Measurements from ENCODE around the gene NCOR2.
A peak's percentile ranks its signal among the peaks of the same experiment; 100 is the strongest.

The NCOR2 gene

DNA sequence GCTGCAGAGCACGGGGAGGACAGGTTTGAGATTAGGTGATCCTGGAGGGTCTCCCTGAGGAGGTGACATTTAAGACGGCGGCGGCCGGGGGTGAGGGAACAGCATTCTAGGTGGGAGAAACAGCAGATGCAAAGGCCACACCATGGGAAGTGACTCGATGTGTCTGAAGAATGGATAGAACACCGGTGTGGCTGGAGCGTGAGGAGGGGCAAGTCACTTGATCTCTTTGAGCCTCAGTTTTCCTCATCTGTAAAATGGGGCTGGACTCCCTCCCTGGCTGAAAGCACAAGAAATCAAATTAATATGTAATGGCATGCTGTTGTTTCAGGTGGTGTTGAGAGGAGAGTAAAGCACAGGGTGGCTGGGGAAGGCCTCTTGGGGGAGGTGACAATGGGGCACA, 10.0 kb upstream of the NCOR2 start:
- no peak for ATAC-seq

GRCh38 chr12:124576061-124576650, 8.7 kb upstream of the NCOR2 start:
- DNase-seq = no peak
- ATAC-seq = no peak

More for the DNA sequence above, 10.0 kb upstream of the NCOR2 start:
- no peak for DNase-seq

- no peak for DNase-seq
- no peak for ATAC-seq
Measured at GRCh38 chr12:124573839-124574786, 6.7 kb upstream of the NCOR2 start.

DNA sequence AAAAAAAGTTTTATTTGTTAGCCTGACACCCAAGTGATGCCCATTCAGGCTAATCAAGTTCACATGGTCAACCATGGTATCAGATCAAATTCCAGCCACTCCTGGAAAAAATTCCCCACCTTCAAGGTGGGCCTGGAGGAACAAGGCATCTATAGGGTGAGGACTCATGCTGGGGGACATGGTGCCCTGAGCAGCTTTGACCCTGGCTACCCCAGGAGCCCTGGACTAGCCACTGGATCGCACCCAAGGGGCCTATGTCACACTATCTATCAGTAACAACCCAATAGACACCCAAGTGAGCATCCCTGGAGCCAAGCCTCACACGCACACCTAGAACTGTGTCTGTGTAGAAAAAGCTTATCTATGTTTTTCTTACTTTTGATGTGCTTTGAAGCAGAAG, 4.1 kb upstream of the NCOR2 start:
- DNase-seq (no peak), ATAC-seq (no peak)

GRCh38 chr12:124570810-124571209, 3.4 kb upstream of the NCOR2 start:
- DNase-seq = no peak
- no peak for ATAC-seq

GRCh38 chr12:124569375-124570148, 2.1 kb upstream of the NCOR2 start:
- no peak for DNase-seq
- ATAC-seq = no peak

GRCh38 chr12:124568431-124569374, 1.3 kb upstream of the NCOR2 start:
- DNase-seq (peak; percentile 59), ATAC-seq (peak; percentile 5)

GRCh38 chr12:124567673-124568373, 411 bp upstream of the NCOR2 start:
- ATAC-seq (peak; percentile 74), DNase-seq (peak; percentile 85)

GRCh38 chr12:124566161-124566996, 1.0 kb downstream of the NCOR2 start:
- peak; percentile 60 for ATAC-seq
- peak; percentile 82 for DNase-seq

GRCh38 chr12:124565656-124566160, 1.7 kb downstream of the NCOR2 start:
- DNase-seq = no peak
- ATAC-seq = no peak

GRCh38 chr12:124564971-124565491, 2.4 kb downstream of the NCOR2 start:
- DNase-seq = peak; percentile 34
- ATAC-seq = no peak

DNA sequence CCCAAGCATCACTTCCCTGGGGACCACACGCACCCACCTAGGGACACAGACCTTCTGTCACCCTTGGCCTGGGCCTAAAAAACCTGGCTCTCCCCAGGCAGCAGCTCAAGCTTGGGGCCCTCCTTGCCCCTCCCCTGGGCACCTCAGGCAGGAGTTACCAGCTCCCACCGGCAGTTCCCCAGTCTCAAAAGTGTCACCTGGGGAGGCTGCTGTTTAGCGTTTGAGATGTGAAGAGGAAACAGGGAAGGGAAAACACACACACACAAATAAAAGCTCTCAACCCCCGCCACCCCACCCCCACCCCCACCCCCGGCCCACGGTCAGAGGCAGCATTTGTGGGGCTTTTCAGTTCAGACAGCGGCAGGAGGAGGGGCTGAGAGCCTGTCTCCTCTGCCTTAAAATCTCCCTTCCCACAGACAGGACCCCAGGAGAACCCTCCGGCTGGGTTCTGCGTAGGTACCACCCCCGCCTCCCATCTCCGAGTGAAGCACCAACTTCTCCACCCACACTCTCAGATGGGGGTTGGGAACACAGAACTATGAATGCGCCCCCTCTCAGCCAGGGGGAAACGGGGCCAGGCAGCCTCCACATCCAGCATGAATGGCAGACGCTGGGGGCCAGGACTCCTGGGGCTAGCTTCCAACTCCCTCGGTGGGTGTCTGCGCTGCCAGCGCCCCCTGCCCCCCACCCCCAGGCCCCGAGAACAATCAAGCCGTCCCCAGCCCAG, 3.0 kb downstream of the NCOR2 start:
- ATAC-seq = no peak
- DNase-seq = no peak

DNA sequence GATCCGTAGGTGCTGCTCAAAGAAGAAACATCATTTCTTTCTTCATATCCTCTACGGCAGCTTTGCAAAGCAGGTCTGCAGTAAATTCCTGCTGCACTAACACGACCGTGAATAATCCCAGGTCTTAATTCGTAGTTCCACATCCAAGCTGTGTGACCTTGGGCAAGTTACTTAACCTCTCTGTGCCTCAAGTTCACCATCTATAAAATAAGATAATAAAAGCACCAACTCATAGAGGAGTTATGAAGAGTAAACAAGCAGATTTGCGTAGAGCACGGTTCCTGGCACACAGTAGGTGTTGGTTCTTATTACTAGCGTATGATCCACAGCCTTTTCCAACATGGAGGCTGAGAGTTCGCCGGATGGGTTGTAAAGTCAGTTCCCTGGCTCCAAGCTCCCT, 3.6 kb downstream of the NCOR2 start:
- ATAC-seq (no peak), DNase-seq (no peak)

DNA sequence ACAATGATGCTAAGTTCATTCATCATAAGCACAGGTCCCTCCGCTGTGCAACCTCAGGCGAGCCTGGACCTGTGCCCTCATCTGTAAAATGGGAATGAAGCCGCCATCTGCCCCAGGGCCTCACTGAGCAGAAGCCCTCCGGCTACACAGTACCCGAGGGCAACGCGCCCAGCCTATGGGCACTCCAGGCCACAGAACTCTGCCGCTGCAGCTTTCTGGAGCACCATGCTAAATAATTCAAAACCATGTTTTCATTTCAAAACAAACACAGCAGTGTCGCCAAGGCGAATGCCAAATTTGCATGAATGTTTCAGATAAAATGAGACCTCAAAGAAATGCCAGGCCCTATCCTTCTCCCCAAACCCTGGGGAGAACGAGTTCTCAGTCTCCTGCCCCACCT, 4.0 kb downstream of the NCOR2 start:
- DNase-seq (no peak), ATAC-seq (no peak)

GRCh38 chr12:124562796-124563181, 4.6 kb downstream of the NCOR2 start:
- DNase-seq (no peak), ATAC-seq (no peak)

DNA sequence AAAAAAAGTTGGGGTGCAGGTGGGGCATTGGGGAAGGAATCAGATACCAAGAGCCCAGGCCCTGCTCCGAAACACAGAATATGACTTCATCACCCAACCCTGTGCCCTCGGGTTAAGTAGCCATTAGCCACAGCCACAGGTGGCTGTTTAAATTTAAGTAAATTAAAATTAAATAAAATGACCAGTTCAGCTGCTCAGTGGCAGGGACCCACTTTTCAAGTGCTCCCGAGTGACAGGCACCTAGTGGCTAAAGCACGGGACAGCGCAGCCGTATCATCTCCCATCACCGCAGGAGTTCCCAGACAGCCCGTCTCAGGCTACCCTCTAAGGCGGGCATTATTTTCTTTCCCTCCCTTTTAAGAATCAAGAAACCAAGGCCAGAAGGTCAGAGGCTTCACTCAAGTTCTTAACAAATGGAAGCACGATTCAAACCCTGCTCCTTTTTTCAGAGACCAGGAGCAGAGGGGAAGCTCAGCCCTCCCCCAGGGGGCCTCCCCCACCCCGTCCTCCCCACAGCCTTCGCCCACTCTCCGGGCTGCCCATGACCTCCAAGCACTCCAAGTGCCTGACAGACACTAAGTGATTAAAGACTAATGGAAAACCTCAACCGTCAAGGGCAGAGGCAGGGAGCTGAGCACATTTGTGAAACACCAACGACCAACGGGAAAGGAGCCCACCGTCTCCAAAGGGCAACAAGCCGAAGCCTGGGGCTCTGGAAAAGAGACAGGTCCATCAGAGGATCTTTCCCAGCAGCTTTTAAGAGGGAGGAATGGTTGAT, 5.2 kb downstream of the NCOR2 start:
- no peak for ATAC-seq
- no peak for DNase-seq

DNA sequence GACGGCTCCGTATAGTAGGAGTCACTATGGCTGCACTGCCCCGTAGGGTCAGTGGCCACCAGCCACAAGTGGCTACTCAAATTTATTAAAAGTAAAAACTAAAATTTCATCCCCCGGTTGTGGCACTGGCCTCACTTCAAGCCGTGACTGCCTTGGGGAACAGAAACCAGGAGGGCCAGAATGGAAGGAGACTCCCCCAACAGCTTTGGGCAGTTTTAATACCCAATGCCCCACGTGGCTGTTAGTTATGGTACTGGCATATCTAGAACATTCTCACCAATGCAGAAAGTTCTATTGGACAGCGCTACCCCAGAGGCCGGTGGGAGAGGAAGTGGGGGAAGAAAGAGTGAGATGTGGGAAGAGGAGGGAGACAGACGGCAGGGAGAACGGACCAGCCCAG, 6.2 kb downstream of the NCOR2 start:
- no peak for ATAC-seq

More for the DNA sequence above, 6.2 kb downstream of the NCOR2 start:
- no peak for DNase-seq

All from stimulated activated naive CD8-positive, alpha-beta T cell treated with anti-CD3 and anti-CD28 coated beads, Interleukin-15, Interleukin-2, amounts not matched to agents 100 U/mL and 50 U/mL, for 24 hours (primary cell).